Stimulated activated CD8-positive, alpha-beta memory T cell treated with anti-CD3 and anti-CD28 coated beads, Interleukin-15, amount 100 ng/mL, for 48 hours (primary cell): ENCODE results near the gene S100A9.
"Not testable (repeated sequence)": the region's sequence is repeated elsewhere in the genome, so short reads cannot be mapped to it uniquely, and the experiment has no call there.

Experiments used
- DNase-seq, 2 donors: peaks; one replicate each; pipeline ENCODE4 v3.0.0-alpha.2; 2020; ENCODE audit warnings: low read depth in 2 of 2

S100A9 gene

DNA sequence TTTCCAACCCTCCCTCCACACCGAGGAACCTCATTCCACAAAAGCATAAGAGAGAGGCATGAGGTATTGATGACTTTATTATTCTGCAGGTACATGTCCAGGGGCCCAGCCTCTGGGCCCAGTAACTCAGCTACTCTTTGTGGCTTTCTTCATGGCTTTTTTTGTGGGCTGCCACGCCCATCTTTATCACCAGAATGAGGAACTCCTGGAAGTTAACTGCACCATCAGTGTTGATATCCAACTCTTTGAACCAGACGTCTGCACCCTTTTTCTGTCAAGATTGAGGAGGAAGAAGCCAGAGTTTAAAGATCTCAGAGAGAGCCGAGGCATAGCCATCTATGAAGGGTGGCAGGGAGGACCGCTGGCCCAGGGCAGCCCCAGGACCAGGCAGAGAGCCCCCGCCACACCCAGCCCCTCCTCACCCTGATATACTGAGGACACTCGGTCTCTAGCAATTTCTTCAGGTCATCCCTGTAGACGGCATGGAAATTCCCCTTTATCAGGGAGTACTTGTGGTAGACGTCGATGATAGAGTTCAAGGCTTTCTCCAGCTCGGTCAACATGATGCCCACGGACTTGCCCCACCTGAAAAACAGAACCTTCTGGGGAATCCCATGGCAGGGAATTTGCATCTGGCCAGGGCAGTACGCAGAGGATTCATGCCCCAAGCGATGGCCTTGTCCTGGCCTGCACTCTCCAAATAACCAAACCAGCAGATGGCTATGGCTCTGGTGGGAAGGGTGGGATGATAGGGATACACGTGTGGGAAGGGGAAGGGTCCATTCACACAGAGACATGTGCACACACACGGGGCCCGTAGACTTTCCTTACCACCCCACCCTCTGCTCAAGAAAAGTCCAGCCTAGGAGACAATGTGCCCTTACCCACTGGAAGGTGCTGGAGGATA lies 32.6 kb downstream of the S100A9 start:
- no peak for DNase-seq

GRCh38 chr1:153390938-153391710 lies 33.5 kb downstream of the S100A9 start, which contains the start of gene S100A8:
Gene S100A8, minus strand, starts transcription at chr1:153391073. Its CDS starts 538 bp downstream, at chr1:153390535.
- DNase-seq = no peak

GRCh38 chr1:153392258-153392657 lies 34.6 kb downstream of the S100A9 start:
- no peak for DNase-seq

DNA sequence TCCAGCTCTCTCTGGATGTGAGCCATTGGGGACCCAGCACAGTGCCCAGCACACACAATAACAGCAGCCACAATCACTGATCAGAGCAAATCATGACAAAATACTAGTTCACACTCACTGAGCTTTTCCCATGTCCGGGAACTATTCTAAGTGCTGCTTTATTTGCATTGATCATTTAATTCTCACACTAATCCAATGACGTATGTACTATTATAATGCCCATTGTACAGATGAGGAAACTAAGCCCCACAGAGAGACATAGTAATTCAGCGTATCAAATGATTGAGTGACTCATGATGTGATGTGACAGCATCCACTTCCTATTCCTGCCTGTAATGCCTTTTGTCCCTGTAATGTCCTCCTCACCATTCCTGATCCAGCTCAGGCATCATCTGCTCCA lies 35.2 kb downstream of the S100A9 start:
- DNase-seq = no peak

DNA sequence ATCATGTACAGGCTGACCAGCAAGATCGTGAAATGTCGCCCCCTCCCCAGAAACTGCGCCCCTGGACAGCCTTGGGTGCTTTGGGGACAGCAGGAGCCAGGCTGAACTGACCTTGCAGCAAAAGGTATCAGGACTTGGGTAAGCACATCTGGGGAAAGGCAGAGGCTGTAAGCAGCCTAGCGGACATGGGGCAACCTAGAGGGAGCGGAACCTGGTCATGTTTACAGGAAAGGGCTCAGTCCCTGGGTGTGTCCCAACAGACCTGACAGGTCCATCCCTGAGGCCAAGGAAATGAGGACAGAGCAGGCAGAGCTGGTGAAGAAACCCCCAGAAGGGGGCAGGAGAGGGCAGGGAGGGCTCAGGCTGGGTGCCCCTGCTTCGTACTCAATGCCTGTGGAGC lies 36.3 kb downstream of the S100A9 start:
- no peak for DNase-seq

DNA sequence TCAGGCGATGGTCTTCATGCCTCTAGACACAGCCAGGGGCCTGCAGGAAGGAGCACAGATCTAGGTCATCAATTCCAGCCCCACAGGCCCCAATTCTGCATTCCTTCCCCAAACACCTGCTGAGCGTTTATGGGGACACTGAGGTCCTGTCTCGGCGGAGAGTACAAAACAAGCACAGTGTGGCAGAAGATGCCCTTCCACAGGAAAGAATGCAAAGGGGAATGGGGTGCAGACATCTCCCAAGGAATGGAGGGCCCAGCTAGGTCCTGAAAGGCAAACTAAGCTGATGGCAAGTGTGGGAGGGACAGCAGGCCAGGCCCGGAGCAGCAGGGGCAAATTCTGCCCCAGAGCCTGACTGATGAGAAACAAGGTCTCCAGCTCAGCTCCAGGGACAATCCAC lies 36.7 kb downstream of the S100A9 start:
- DNase-seq = no peak

GRCh38 chr1:153395136-153395685 lies 37.6 kb downstream of the S100A9 start:
- DNase-seq = no peak

- no peak for DNase-seq
Measured at GRCh38 chr1:153395776-153396175, 38.1 kb downstream of the S100A9 start.

DNA sequence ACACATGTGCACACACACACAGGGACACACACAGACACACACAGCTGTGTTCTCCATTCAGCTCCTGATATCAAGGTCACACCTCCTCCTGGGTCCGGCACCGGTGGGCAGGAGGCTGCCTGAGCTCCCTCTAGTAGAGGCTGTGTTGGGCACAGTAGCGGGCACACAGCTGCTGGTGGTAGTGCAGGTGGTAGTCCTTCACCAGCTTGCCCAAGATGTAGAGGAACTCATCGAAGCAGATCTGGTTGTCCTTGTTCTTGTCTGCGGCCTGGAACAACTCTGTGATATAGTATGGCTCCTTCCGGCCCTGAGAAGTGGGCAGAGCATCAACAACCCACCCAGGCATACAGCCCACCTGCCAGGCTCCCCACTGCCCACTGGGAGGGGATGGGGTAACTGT lies 38.8 kb downstream of the S100A9 start:
- DNase-seq = no peak

DNA sequence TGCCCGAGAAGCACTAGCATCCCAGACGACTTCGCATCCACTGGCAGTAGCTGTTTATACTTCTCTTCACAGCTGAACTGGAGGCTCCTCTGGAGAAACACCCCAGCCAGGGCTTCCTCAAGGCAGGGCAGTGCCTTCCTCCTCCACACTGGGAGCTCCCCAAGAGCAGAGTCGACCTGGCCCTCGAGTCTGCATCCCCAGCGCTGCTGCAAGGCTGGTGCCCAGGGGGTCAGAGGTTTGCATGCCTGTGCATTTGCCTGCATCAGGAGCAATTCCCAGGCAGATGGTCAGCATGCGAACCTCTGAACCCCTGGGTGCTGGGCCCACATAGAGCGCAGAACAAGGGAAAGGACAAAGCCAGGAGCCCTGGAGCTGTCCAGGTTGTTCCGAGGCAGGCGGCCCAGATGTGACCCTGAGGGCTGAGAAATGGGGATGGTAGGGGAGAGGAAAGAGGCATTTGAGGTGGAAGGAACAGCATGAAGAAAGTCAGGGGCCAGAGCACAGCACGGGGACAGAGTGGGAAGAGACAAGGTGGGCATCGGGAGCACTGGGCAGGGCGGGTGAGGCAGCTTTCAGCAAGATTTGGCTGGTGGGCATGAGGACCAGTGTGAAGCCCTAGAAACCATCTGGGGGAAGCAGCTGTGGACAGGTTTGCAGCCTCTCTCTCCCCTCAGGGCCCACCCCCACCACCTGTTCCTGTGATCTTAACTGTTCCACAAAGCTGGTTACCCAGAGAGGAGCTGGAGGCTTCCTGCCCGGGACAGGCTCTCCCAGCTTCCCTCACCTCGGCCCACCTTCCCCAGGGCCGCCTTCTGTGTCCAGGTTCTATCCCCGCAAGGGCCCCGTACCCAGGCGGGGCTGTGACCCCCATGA lies 39.6 kb downstream of the S100A9 start:
- DNase-seq = no peak

GRCh38 chr1:153397924-153398651 lies 40.4 kb downstream of the S100A9 start:
- DNase-seq = no peak

DNA sequence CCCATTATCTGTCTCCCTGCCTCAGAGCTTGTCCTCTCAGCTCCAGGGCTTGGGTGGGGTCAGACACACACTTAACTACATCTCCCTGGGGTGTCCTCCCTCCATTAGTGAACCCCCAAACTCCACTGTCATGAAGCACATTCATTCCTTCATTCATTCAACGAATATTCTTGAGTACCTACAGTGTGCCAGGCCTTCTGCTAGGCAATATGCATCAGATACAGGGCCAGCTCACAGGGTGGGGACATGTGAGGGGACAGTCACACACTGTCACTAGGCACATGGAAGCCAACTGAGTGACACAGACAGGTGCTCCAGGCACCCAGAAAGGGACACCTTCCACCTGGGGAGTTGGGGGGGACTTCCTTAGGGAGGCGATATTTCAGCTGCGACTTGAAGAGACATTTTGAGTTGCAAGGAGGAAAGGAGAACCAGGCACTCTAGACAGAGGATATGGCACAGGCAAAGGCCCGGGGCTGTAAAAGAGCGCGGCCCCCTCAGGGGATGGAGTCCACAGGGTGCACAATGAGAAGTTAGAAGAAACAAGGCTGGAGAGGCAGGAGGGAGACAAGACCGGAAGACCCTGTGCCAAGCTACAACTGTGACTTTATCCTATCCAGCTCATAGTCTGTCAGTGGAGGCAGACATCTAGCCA lies 41.9 kb downstream of the S100A9 start:
- DNase-seq = no peak

DNA sequence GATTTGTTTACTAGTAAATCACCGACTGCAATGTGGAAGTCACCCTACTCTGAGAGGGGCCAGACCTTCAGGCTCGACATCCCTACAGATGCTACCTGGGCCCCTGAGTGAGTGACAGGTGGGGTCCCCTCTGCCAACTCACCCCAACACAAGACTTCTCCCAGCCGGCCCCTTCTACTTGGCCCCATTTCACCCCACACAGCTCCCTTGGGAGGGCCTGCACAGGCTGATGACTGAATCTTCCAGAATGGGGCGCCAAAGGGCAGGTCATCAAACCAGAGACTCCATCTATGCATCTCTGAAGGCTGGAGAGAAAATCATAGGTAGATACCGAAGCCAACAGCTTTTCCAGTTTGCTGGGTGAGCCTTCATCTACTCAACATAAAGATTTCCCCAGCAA lies 42.6 kb downstream of the S100A9 start:
- no peak for DNase-seq

DNA sequence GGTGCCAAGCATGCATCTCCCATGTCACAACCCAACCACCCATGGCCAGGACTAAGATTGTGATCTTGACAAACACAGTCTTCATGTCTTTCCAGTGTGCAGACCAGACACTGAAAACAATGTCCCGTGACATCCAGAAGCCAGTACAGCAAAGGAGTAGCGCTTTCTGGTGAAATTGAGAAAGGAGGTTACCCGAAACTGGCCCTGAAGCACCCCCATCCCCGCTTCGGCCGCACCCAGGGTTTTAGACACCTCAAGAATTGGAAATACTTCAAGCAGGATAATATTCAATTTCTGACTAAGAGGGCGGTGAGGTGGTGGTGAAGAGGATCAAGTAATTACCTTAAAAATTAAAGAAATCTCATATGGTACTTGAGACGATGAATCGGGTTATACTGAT lies 43.8 kb downstream of the S100A9 start:
- DNase-seq = no peak

GRCh38 chr1:153402226-153402625 lies 44.6 kb downstream of the S100A9 start:
- DNase-seq = no peak

- no peak for DNase-seq
Measured at GRCh38 chr1:153403421-153404085, 45.9 kb downstream of the S100A9 start.

GRCh38 chr1:153404086-153404635 lies 46.5 kb downstream of the S100A9 start:
- DNase-seq = no peak

- peak; percentile 17 to 38 for DNase-seq
Measured at GRCh38 chr1:153404768-153405167, 47.1 kb downstream of the S100A9 start.

DNA sequence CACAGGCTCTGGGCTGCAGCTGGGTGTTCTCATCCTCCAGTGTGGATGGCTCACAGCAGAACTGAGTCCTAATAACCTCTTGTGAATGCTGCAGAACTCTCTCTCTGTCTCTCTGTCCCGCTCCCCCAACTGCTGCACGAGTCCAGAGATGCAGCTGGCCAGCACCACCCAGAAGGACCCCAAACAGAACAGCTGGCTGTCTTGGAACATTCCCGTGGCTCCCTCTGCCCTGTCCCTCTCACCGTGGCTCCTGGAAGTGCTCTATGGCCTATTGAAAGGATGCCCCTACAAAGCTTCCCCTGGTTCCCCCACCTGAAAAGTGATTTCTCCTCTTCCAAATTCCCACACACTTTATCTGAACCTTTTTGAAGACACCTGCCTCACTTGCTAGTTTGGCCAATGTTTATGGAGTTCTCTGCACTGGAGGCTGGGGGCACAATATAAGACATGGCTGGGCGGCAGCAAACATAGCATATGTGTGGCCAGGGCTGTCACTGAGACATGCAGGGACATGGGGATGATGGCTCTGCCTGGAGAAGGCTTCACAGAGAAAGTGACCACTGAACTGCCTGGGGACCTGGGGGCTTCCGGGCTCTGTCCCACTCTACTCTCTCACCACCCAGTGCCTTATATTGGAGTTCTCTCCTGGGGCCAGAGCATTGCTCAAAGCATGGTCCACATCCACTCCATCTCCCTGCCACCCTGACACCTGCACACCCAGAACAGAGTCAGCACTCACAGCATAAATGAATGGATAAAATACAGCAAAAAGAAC lies 48.4 kb downstream of the S100A9 start:
- DNase-seq = not testable (repeated sequence)
